Measurements from ENCODE around the gene METTL3. TPM values are rescaled to one million over a fixed set of nuclear protein-coding genes. Genes with fewer than 3 reads are reported as not detected.

Gene METTL3
- total RNA-seq, 1 donor from 2014 or later = 48.6 TPM

DNA sequence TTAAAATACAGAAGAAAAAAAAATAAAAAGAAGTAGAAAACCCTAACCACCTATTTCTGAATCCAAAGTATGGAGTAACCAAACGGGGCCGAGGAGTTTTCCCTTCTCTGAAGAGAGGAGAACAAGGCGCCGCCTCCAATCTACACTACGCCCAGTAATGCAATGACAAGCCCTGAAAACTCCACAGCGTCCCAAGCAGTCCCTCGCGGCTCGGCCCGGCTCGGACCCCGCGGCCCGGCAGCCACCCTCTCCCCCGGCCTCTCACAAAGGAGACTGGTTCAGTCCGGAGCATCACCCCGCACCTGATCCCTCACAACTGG is 55.6 kb downstream of the METTL3 start:
- Histone ChIP-seq H3K27ac (peak overlapping the region; percentile 99), H3K4me1 (peaks cover 25% of the 10 kb centered on the region), H3K9me3 (no peaks in the 10 kb centered on the region), H3K27me3 (no peaks in the 10 kb centered on the region), H3K4me3 (peak overlapping the region; percentile 88), H3K36me3 (peaks cover 23% of the 10 kb centered on the region)
- intact Hi-C loops (cut with DNase I) = no loop called here
- peak; percentile 37 for ATAC-seq
- TF ChIP-seq CTCF (IDR thresholded peaks at IDR 0.05) = no peak
- no peak for DNase-seq

GRCh38 chr14:21454843-21455544 is 56.1 kb downstream of the METTL3 start:
- intact Hi-C loops (cut with DNase I) = no loop called here
- H3K27ac ChIP-seq = peak overlapping the region; percentile 99
- TF ChIP-seq CTCF (IDR thresholded peaks at IDR 0.05) = no peak

DNA sequence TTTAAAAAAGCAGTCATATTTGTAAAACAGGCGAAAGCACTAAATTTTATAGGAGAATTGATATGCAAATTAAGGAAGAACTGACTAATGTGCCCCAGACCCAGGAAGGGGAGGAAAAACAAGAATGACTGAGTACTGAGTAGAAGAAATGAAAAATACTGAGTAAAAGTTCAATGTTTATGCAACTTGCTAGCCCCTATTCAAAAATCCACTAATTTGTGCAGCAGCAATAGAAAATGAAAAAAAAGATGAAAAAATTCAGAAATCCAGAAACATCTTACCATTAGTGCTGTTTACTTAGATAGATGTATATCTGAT is 61.3 kb downstream of the METTL3 start:
- no peak for TF ChIP-seq CTCF (IDR thresholded peaks at IDR 0.05)
- ATAC-seq (no peak), DNase-seq (no peak)
- peaks cover 26% of the 10 kb centered on the region for H3K4me1 ChIP-seq
- H3K27ac ChIP-seq = no peak overlapping the region
- intact Hi-C loops (cut with DNase I) = no loop called here
- no peaks in the 10 kb centered on the region for H3K9me3 ChIP-seq
- H3K27me3 ChIP-seq = no peaks in the 10 kb centered on the region
- H3K36me3 ChIP-seq = peaks cover 13% of the 10 kb centered on the region
- H3K4me3 ChIP-seq = no peak overlapping the region

More at GRCh38 chr14:21454843-21455544, 56.1 kb downstream of the METTL3 start:
- peak overlapping the region; percentile 88 for H3K4me3 ChIP-seq
- H3K9me3 ChIP-seq = no peaks in the 10 kb centered on the region
- H3K27me3 ChIP-seq = no peaks in the 10 kb centered on the region
- H3K36me3 ChIP-seq = peaks cover 17% of the 10 kb centered on the region
- no peak for DNase-seq
- peaks cover 28% of the 10 kb centered on the region for H3K4me1 ChIP-seq
- ATAC-seq = no peak

Other genes with a start within 250 kb of the METTL3 start
- gene HNRNPC, start 241.9 kb downstream of the METTL3 start, total RNA-seq = 368 TPM
- 1.7 TPM for gene RPGRIP1, start 231.3 kb downstream of the METTL3 start, total RNA-seq
- gene SUPT16H, start 127.3 kb downstream of the METTL3 start, total RNA-seq = 48.8 TPM
- 72.6 TPM for gene CHD8, start 55.2 kb downstream of the METTL3 start, total RNA-seq
- gene RAB2B, start 34.4 kb downstream of the METTL3 start, total RNA-seq = 36.9 TPM
- gene TOX4, start 34.1 kb downstream of the METTL3 start, total RNA-seq = 69.4 TPM
- 8.1 TPM for gene SALL2, start 15.0 kb upstream of the METTL3 start, total RNA-seq
- not detected for gene OR10G3, start 68.7 kb upstream of the METTL3 start, total RNA-seq
- not detected for gene OR10G2, start 123.6 kb upstream of the METTL3 start, total RNA-seq
- not detected for gene OR4E2, start 142.5 kb upstream of the METTL3 start, total RNA-seq
- not detected for gene OR4E1, start 162.5 kb upstream of the METTL3 start, total RNA-seq